Gastroesophageal sphincter (tissue), 3 donors: Measurements from ENCODE around the gene EID2B.

Source experiments
- EP300 ChIP-seq: sonication (generic); formaldehyde crosslinking; IDR thresholded peaks from one replicate; pipeline ENCODE4 v1.6.1; 2017; ENCODE audit warnings: antibody characterized with exemption, mild to moderate bottlenecking
- POLR2A ChIP-seq, 2 donors: fragments of 450-650 bp; IDR thresholded peaks; one replicate each; pipeline ENCODE4 v1.6.1; 2017; ENCODE audit warnings: antibody characterized with exemption in 2 of 2, mild to moderate bottlenecking in 2 of 2, moderate library complexity in 1 of 2
- POLR2AphosphoS5 ChIP-seq: sonication (generic); formaldehyde crosslinking; IDR thresholded peaks from one replicate; pipeline ENCODE4 v1.6.1; 2017; ENCODE audit warnings: antibody characterized with exemption
- TF ChIP-seq, protein P1 (sequence below), 4 experiments: fragments of 200-600 bp in 2 of 4; fragments of 450-650 bp in 2 of 4; sonication (generic) in 1 of 4; IDR thresholded peaks; one replicate each; pipeline ENCODE4 v1.5.1; 2017 to 2019; ENCODE audit warnings: antibody characterized with exemption in 4 of 4, mild to moderate bottlenecking in 2 of 4, moderate library complexity in 2 of 4

- TF ChIP-seq, protein P1, sequence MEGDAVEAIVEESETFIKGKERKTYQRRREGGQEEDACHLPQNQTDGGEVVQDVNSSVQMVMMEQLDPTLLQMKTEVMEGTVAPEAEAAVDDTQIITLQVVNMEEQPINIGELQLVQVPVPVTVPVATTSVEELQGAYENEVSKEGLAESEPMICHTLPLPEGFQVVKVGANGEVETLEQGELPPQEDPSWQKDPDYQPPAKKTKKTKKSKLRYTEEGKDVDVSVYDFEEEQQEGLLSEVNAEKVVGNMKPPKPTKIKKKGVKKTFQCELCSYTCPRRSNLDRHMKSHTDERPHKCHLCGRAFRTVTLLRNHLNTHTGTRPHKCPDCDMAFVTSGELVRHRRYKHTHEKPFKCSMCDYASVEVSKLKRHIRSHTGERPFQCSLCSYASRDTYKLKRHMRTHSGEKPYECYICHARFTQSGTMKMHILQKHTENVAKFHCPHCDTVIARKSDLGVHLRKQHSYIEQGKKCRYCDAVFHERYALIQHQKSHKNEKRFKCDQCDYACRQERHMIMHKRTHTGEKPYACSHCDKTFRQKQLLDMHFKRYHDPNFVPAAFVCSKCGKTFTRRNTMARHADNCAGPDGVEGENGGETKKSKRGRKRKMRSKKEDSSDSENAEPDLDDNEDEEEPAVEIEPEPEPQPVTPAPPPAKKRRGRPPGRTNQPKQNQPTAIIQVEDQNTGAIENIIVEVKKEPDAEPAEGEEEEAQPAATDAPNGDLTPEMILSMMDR (IDR thresholded peaks at IDR 0.05), result no peak
- TF ChIP-seq EP300 (no peak), POLR2AphosphoS5 (no peak), POLR2A (IDR thresholded peaks at IDR 0.05) (no peak)
Observed at GRCh38 chr19:39517432-39517831, 15.2 kb downstream of the EID2B start.
